Measurements from ENCODE around the gene UBA3.

Gene UBA3

GRCh38 chr3:69009559-69010410, 70.4 kb downstream of the UBA3 start:
- no peak for TF ChIP-seq CTCF (IDR thresholded peaks at IDR 0.05; ENCODE audit: low read depth, low read length, missing control alignments)
- H3K4me3 ChIP-seq (ENCODE audit: low read depth, low read length): no peak overlapping the region
- in situ Hi-C loops (cut with HindIII; ENCODE audit: low sequenced_read_pairs): no loop called here
- DNase-seq (ENCODE audit: low read depth): peak; percentile 87

- no peak for TF ChIP-seq CTCF (IDR thresholded peaks at IDR 0.05; ENCODE audit: low read depth, low read length, missing control alignments)
- no peak overlapping the region for H3K4me3 ChIP-seq (ENCODE audit: low read depth, low read length)
- in situ Hi-C loops (cut with HindIII; ENCODE audit: low sequenced_read_pairs): no loop called here
- no peak for DNase-seq (ENCODE audit: low read depth)
Measured at GRCh38 chr3:69008980-69009379, 71.2 kb downstream of the UBA3 start.

- in situ Hi-C loops (cut with HindIII; ENCODE audit: low sequenced_read_pairs): no loop called here
- H3K4me3 ChIP-seq (ENCODE audit: low read depth, low read length): no peak overlapping the region
- no peak for DNase-seq (ENCODE audit: low read depth)
- TF ChIP-seq CTCF (IDR thresholded peaks at IDR 0.05; ENCODE audit: low read depth, low read length, missing control alignments): no peak
Measured at GRCh38 chr3:69005791-69006482, 74.2 kb downstream of the UBA3 start.

- no peak for DNase-seq (ENCODE audit: low read depth)
- in situ Hi-C loops (cut with HindIII; ENCODE audit: low sequenced_read_pairs): no loop called here
- TF ChIP-seq CTCF (IDR thresholded peaks at IDR 0.05; ENCODE audit: low read depth, low read length, missing control alignments): no peak
- no peak overlapping the region for H3K4me3 ChIP-seq (ENCODE audit: low read depth, low read length)
Measured at GRCh38 chr3:69005071-69005790, 74.9 kb downstream of the UBA3 start.
